AML-193 (cell line): Measurements from ENCODE around the gene HAL.
"Not testable (repeated sequence)": the region's sequence is repeated elsewhere in the genome, so short reads cannot be mapped to it uniquely, and the experiment has no call there.

Experiments
- DNase-seq, 2 experiments: peaks; one replicate each; lab custom pipeline; 2025; lab: John Stamatoyannopoulos, UW

Gene HAL

GRCh38 chr12:95975491-95975890 is 20.7 kb downstream of the HAL start:
- DNase-seq, result no peak

- DNase-seq, result no peak
Measured at GRCh38 chr12:95974358-95974757, 21.8 kb downstream of the HAL start.

DNA sequence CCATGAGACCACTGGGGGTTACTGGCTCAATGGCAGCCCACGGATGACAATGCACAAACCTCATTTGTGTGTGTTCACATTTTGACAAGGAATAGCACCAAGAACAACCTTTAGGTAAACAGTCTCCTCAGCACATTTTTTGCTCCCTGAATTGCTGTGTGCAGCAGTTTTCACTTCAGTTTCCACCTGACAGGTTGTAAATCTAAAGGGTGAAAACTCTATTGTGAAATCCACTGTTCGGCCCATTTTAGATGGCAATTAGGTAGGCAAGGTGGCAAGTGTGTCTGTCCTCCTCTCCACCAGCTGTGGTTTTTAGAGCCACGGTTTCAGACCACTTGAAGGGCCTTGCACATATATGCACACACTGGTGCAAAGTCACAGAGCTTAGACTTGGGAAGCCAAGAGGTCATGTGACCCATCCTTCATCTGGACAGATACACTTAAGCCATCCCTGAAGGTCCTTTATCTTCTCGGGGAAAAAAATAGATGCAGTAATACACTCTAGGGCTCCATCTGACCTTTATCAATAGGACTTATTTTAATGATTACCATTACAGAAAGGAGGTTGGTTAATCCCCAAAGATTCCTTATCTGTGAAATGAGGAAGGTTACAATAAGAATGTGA is 23.2 kb downstream of the HAL start:
- no peak for DNase-seq

DNA sequence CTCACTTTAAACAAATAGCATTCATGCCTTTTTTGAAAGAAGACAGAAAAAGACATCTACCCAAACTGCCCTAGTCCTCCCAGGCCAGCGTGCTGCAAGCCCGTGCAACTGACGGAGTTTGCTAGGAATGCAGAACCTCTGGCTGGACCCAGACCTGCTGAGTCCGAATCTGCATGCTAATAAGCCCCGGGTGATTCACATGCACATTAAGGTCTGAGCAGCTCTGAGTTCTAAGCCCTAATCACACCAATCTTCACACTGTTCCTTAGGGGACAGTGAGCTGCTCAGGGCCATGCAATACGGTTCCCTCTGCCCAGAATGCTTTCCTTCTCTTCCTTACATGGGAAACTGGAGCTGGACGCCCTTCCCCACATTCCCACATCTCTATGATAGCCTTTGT is 25.2 kb downstream of the HAL start:
- no peak for DNase-seq

DNA sequence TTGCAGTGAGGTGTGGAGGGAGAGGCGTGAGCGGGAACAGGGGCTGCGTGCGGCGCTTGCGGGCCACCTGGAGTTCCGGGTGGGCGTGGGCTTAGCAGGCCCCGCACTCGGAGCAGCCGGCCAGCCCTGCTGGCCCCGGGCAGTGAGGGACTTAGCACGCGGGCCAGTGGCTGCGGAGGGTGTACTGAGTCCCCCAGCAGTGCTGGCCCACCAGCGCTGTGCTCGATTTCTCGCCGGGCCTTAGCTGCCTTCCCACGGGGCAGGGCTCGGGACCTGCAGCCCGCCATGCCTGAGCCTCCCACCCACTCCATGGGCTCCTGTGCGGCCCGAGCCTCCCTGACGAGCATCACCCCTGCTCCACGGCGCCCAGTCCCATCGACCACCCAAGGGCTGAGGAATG is 27.0 kb downstream of the HAL start:
- DNase-seq, result not testable (repeated sequence)

DNA sequence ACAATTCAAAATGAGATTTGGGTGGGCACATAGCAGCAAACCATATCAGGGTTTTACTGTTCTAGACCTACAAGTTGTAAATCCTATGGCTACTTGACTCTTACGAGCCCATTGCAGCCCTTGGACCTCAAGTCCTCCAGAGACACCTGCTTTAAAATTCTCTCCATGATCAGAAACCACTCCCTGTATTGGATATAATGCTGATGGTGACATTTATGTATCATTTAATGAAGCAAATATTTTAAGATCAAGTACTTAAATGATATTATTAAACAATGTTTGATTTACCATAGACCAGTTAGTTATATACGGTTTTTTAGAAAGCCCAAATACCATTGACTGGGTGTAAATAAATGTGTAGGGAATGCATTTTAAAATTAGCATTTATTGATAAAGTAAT is 28.8 kb downstream of the HAL start:
- DNase-seq, result no peak

GRCh38 chr12:95966287-95966870 is 29.8 kb downstream of the HAL start:
- no peak for DNase-seq

GRCh38 chr12:95963096-95963495 is 33.0 kb downstream of the HAL start:
- DNase-seq, result peak; percentile 39 to 62

GRCh38 chr12:95962222-95962621 is 33.9 kb downstream of the HAL start:
- no peak for DNase-seq

DNA sequence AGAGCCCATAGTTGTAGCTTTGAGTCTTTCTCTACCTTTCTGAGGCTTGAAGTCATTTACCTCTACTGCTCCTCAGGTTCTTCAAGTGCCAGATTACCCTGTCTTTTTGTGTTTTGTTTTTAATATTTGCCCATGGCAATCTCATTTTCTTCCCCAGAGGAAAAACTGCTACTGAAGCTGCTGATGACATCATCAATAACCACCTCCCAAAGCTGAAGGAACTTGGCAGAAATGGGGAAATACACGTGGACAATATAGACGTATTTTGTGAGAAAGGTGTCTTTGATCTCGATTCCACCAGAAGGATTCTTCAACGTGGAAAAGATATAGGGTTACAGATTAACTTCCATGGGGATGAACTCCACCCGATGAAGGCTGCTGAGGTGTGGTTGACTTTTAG is 35.9 kb downstream of the HAL start:
- DNase-seq, result no peak

GRCh38 chr12:95959107-95959506 is 37.0 kb downstream of the HAL start:
- DNase-seq, result peak; percentile 50 to 55

DNA sequence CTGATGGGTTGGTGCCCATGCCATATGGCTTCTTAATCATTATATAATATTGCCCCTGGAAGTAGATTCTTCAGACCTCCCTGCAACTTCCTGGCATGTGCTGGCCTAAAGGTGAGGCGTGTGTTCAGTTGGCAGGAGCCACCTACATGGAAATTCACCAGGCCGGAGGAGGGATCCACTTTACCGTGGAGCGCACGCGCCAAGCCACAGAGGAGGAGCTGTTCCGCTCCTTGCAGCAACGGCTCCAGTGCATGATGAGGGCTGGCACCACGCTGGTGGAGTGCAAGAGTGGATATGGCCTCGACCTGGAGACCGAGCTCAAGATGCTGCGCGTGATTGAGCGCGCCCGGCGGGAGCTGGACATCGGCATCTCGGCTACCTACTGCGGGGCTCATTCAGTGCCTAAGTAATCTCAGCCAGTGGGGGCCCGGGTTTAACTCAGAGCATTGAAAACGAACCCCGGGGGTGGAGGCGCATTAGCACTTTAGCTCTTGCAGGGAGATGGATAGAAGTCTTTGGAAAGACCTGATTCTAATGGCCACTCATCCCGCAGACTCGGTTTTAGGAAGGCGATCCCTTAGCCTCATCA is 39.5 kb downstream of the HAL start:
- no peak for DNase-seq

GRCh38 chr12:95955549-95956159 is 40.5 kb downstream of the HAL start:
- no peak for DNase-seq

DNA sequence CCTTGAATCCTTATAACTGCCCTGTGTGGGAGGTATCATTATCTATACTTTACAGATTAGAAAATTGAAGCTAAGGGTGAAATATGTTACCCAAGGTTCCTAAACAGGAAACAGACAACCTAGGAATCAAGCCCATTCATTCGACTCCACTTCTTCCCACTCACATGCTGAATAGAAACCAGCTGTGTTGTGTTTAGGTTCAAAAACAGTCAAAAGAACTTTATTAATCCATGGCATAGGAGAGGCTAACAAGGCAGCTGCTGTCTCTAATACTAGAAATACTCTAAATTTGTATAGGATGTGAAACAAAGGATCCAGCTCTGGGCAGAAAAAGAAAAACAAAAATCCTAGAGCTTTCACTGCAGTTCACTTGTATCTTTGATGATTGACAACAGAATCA is 43.1 kb downstream of the HAL start:
- DNase-seq, result no peak

GRCh38 chr12:95951515-95951914 is 44.6 kb downstream of the HAL start:
- DNase-seq, result no peak

GRCh38 chr12:95949477-95950206 is 46.5 kb downstream of the HAL start:
- no peak for DNase-seq

DNA sequence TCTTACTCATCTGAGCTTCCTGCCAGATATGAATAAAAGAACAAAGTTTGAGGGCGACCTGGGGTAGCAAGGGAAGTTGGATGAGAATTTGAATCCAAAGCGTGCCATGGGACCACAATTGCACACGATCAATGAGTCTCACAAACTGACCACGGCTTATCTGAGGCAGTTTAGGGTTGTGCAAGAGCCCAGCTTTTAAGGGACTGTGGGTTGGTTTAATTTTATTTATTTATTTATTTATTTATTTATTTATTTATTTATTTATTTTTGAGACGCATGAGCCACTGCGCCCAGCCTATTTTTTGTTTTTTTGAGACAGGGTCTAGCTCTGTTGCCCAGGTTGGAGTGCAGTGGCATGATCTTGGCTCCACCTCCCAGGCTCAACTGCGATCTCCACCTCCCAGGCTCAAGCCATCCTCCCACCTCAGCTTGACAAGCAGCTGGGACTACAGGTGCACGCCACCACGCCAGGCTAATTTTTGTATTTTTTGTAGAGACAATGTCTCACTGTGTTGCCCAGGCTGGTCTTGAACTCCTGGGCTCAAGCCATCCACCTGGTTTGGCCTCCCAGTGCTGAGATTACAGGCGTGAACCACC is 51.9 kb downstream of the HAL start:
- DNase-seq, result no peak

GRCh38 chr12:95943330-95943842 is 52.8 kb downstream of the HAL start, which contains the start of gene AMDHD1:
Gene AMDHD1 (plus strand): TSS chr12:95943331. CDS start chr12:95943399, 68 bp downstream.
- peak; percentile 26 to 50 for DNase-seq

GRCh38 chr12:95942524-95943329 is 53.4 kb downstream of the HAL start, which contains the start of gene CCDC38:
Gene CCDC38 (minus strand): TSS chr12:95942614. CDS start chr12:95936509, 6,105 bp downstream.
- DNase-seq, result peak; percentile 79 to 82

GRCh38 chr12:95942101-95942523 is 54.0 kb downstream of the HAL start:
- DNase-seq, result peak in 1 of 2 experiments; percentile 21

GRCh38 chr12:95940514-95940913 is 55.6 kb downstream of the HAL start:
- no peak for DNase-seq
